MCF 10A (cell line): ENCODE data around the gene ADPRH. TPM values are rescaled to one million over a fixed set of nuclear protein-coding genes. Genes with fewer than 3 reads are reported as not detected.

Experiments used
- BruUV-seq: library from RNA; stranded (reverse); fragments of 400-500 nt; replicated peaks from 2 replicates; lab custom pipeline; 2021; lab: Mats Ljungman, UMichigan
- CTCF ChIA-PET: fragments of 300-600 bp; sonication (Branson Sonifier 250); formaldehyde crosslinking; extraction: SDS; loops from one replicate; lab custom pipeline; 2021; ENCODE audit warnings: antibody characterized with exemption, inconsistent platforms; lab: Yijun Ruan, JAX
- POLR2A ChIA-PET: fragments of 300-600, 350-650 bp; sonication (Branson Sonifier 250); formaldehyde crosslinking; extraction: SDS; loops from one replicate; lab custom pipeline; 2020; ENCODE audit warnings: antibody characterized with exemption, inconsistent platforms; lab: Yijun Ruan, JAX
- DNase-seq: peaks from one replicate; pipeline ENCODE4 v3.0.0-alpha.2; 2018; ENCODE audit not compliant: unreplicated experiment
- H3K27ac Mint-ChIP-seq: one replicate; pipeline ENCODE4 v1.8.0; 2022; ENCODE audit warnings: mild to moderate bottlenecking, low read depth, mixed read lengths; ENCODE audit not compliant: unreplicated experiment
- H3K27me3 Mint-ChIP-seq: one replicate; pipeline ENCODE4 v1.8.0; 2022; ENCODE audit warnings: mixed read lengths; ENCODE audit not compliant: insufficient read depth, unreplicated experiment
- H3K36me3 Mint-ChIP-seq: one replicate; pipeline ENCODE4 v1.8.0; 2022; ENCODE audit warnings: mild to moderate bottlenecking, moderate library complexity, mixed read lengths; ENCODE audit not compliant: insufficient read depth, unreplicated experiment
- H3K4me1 Mint-ChIP-seq: one replicate; pipeline ENCODE4 v1.8.0; 2022; ENCODE audit warnings: mixed read lengths; ENCODE audit not compliant: insufficient read depth, unreplicated experiment
- H3K4me3 Mint-ChIP-seq: one replicate; pipeline ENCODE4 v1.8.0; 2022; ENCODE audit warnings: mild to moderate bottlenecking, moderate library complexity, mixed read lengths; ENCODE audit not compliant: unreplicated experiment
- H3K9me3 Mint-ChIP-seq: one replicate; pipeline ENCODE4 v1.8.0; 2022; ENCODE audit warnings: mixed read lengths; ENCODE audit not compliant: unreplicated experiment
- CTCF ChIP-seq: fragments of 200-600 bp; IDR thresholded peaks from one replicate; pipeline ENCODE4 v1.8.0; 2022; ENCODE audit warnings: antibody characterized with exemption, mild to moderate bottlenecking; ENCODE audit not compliant: unreplicated experiment
- intact Hi-C: fragments of 100-400 bp; cut with micrococcal nuclease; formaldehyde crosslinking; loops from 2 replicates; pipeline ENCODE4 v1.14.1; 2022
- total RNA-seq: library from RNA; stranded (reverse); gene quantifications from 2 replicates; pipeline ENCODE4 v1.2.3, GENCODE V29; 2022

ADPRH gene
- total RNA-seq, 1 experiment from 2014 or later = not detected

- H3K27me3 Mint-ChIP-seq = peaks cover 12% of the 10 kb centered on the region
- H3K4me3 Mint-ChIP-seq = no peak overlapping the region
- intact Hi-C loops = no loop called here
- ChIA-PET POLR2A (no interaction called here), CTCF (interaction anchor here (0.5 to 1.3 kb wide), 3 partner anchors 12 to 704 kb away, joined by 3 to 4 read pairs (median 3); no protein-coding TSS in a partner anchor)
- H3K27ac Mint-ChIP-seq = no peak overlapping the region
- no peaks in the 10 kb centered on the region for H3K36me3 Mint-ChIP-seq
- peaks cover 8% of the 10 kb centered on the region for H3K9me3 Mint-ChIP-seq
- no peak for TF ChIP-seq CTCF
- no TSS peak for BruUV-seq
- no peaks in the 10 kb centered on the region for H3K4me1 Mint-ChIP-seq
- DNase-seq = peak; percentile 20
Measured at GRCh38 chr3:119588112-119588511, 8.8 kb downstream of the ADPRH start.

GRCh38 chr3:119589102-119589773 lies 9.9 kb downstream of the ADPRH start:
- no TSS peak for BruUV-seq
- Mint-ChIP-seq H3K4me3 (no peak overlapping the region), H3K27me3 (peaks cover 12% of the 10 kb centered on the region), H3K27ac (no peak overlapping the region), H3K4me1 (no peaks in the 10 kb centered on the region), H3K36me3 (no peaks in the 10 kb centered on the region), H3K9me3 (peaks cover 8% of the 10 kb centered on the region)
- POLR2A ChIA-PET = no interaction called here
- CTCF ChIA-PET = interaction anchor here (1.3 kb wide), 1 partner anchor 11 kb away, joined by 3 read pairs; no protein-coding TSS in a partner anchor
- TF ChIP-seq CTCF = no peak
- intact Hi-C loops = no loop called here
- no peak for DNase-seq

GRCh38 chr3:119590706-119591105 lies 11.4 kb downstream of the ADPRH start:
- no peak for TF ChIP-seq CTCF
- H3K9me3 Mint-ChIP-seq = peaks cover 8% of the 10 kb centered on the region
- intact Hi-C loops = no loop called here
- peaks cover 12% of the 10 kb centered on the region for H3K27me3 Mint-ChIP-seq
- ChIA-PET POLR2A (no interaction called here), CTCF (no interaction called here)
- no peaks in the 10 kb centered on the region for H3K36me3 Mint-ChIP-seq
- H3K27ac Mint-ChIP-seq = no peak overlapping the region
- BruUV-seq = no TSS peak
- H3K4me1 Mint-ChIP-seq = no peaks in the 10 kb centered on the region
- no peak for DNase-seq
- no peak overlapping the region for H3K4me3 Mint-ChIP-seq

- Mint-ChIP-seq H3K4me1 (no peaks in the 10 kb centered on the region), H3K36me3 (no peaks in the 10 kb centered on the region), H3K4me3 (no peak overlapping the region), H3K27me3 (peaks cover 12% of the 10 kb centered on the region), H3K9me3 (peaks cover 8% of the 10 kb centered on the region), H3K27ac (no peak overlapping the region)
- intact Hi-C loops = no loop called here
- DNase-seq = no peak
- ChIA-PET POLR2A (no interaction called here), CTCF (no interaction called here)
- no peak for TF ChIP-seq CTCF
- no TSS peak for BruUV-seq
Measured at GRCh38 chr3:119592861-119593260, 13.6 kb downstream of the ADPRH start.
